Upper lobe of right lung (tissue), 1 donor: ENCODE results near the gene PSMD2. TPM values are rescaled to one million over a fixed set of nuclear protein-coding genes. Genes with fewer than 3 reads are reported as not detected.

ENCODE experiments used
- ATAC-seq: fragments of 200-7000 bp; cut with Tn5 transposase; one replicate; pipeline ENCODE4 v1.9.1; 2020; ENCODE audit warnings: mild to moderate bottlenecking, moderate library complexity
- DNase-seq: peaks from one replicate; pipeline ENCODE4 v3.0.0-alpha.2; 2020
- H3K27ac ChIP-seq: fragments of 200-600 bp; one replicate; pipeline ENCODE4 v1.8.0; 2022
- H3K27me3 ChIP-seq: fragments of 200-600 bp; one replicate; pipeline ENCODE4 v1.8.0; 2022; ENCODE audit warnings: mild to moderate bottlenecking
- H3K36me3 ChIP-seq: fragments of 200-600 bp; one replicate; pipeline ENCODE4 v1.8.0; 2022
- H3K4me1 ChIP-seq: fragments of 200-600 bp; one replicate; pipeline ENCODE4 v1.8.0; 2022
- H3K4me3 ChIP-seq: fragments of 200-600 bp; one replicate; pipeline ENCODE4 v1.8.0; 2022; ENCODE audit warnings: mild to moderate bottlenecking
- H3K9me3 ChIP-seq: fragments of 200-600 bp; one replicate; pipeline ENCODE4 v1.8.0; 2022
- CTCF ChIP-seq: fragments of 200-600 bp; IDR thresholded peaks from one replicate; pipeline ENCODE4 v1.8.0; 2022; ENCODE audit warnings: antibody characterized with exemption
- intact Hi-C: fragments of 100-400 bp; cut with DNase I; formaldehyde crosslinking; loops from one replicate; pipeline ENCODE4 v1.11.0; 2022
- total RNA-seq: library from RNA; stranded (reverse); fragmentation: NEBNext Ultra II Directional; extraction: Animal tissue kit (Norgen Biotek cat#: 25700); gene quantifications from one replicate; pipeline ENCODE4 v1.2.1, GENCODE V29; 2021
- donor health status: DM: no; HTN: yes; CAD: no; lungs with severe emphysema.

Gene PSMD2
- total RNA-seq, 1 donor from 2014 or later, result 152 TPM

GRCh38 chr3:184357248-184358123 lies 58.4 kb downstream of the PSMD2 start:
- H3K9me3 ChIP-seq, result no peaks in the 10 kb centered on the region
- no peak overlapping the region for H3K4me3 ChIP-seq
- no peaks in the 10 kb centered on the region for H3K36me3 ChIP-seq
- H3K27ac ChIP-seq, result no peak overlapping the region
- intact Hi-C loops, result no loop called here
- H3K4me1 ChIP-seq, result peaks cover 9% of the 10 kb centered on the region
- TF ChIP-seq CTCF, result no peak
- DNase-seq, result no peak
- no peaks in the 10 kb centered on the region for H3K27me3 ChIP-seq
- ATAC-seq, result no peak

DNA sequence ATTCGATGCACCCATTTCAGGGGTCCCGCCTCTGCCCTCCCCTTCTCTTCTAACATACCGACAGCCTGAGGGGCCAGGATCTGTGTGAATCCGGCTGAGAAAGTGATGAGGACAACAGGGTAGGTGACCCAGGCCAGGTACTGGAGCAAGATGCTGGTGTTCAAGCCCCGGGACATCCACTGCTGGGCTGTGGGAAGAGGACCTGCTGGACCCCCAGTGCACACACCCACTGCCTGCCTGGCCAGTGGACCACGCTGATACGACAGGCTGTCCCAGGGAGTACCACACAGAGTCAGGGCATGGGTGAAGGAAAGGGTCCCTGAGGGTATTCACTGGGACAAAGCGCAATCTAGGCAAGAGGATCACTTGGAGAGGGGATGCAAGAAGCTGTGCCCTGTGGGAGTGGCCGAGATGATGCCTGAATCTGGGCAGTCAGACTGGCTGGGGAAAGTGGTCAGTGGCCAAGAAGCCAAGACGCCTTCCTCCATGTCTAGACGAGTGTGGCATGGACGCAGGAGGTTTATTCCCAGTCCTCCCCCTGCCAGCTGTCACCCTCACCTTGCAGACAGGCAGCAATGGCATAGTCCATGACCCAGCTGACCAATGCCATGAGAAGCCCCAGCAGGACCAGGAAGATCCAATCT lies 59.2 kb downstream of the PSMD2 start:
- DNase-seq, result no peak
- TF ChIP-seq CTCF, result no peak
- no peak for ATAC-seq

More for the DNA sequence above, 59.2 kb downstream of the PSMD2 start:
- no peak overlapping the region for H3K4me3 ChIP-seq
- no peaks in the 10 kb centered on the region for H3K9me3 ChIP-seq
- H3K36me3 ChIP-seq, result no peaks in the 10 kb centered on the region
- peaks cover 9% of the 10 kb centered on the region for H3K4me1 ChIP-seq
- no peaks in the 10 kb centered on the region for H3K27me3 ChIP-seq
- no peak overlapping the region for H3K27ac ChIP-seq
- intact Hi-C loops, result no loop called here

Other genes starting within 250 kb of the PSMD2 start
- not detected for gene HTR3C, start 246.2 kb upstream of the PSMD2 start, total RNA-seq
- not detected for gene HTR3E, start 202.2 kb upstream of the PSMD2 start, total RNA-seq
- 37.6 TPM for gene EIF2B5, start 163.9 kb upstream of the PSMD2 start, total RNA-seq
- 54.1 TPM for gene DVL3, start 143.9 kb upstream of the PSMD2 start, total RNA-seq
- 245 TPM for gene AP2M1, start 124.4 kb upstream of the PSMD2 start, total RNA-seq
- gene ABCF3, start 113.0 kb upstream of the PSMD2 start, total RNA-seq, result 60.9 TPM
- gene VWA5B2, start 69.7 kb upstream of the PSMD2 start, total RNA-seq, result not detected
- gene ALG3, start 50.3 kb upstream of the PSMD2 start, total RNA-seq, result 33.8 TPM
- 2.7 TPM for gene EEF1AKMT4, start 49.6 kb upstream of the PSMD2 start, total RNA-seq
- gene CAMK2N2, start 37.7 kb upstream of the PSMD2 start, total RNA-seq, result not detected
- not detected for gene ECE2, start 23.2 kb upstream of the PSMD2 start, total RNA-seq
- gene EIF4G1, start 15.4 kb downstream of the PSMD2 start, total RNA-seq, result 295 TPM
- 19.0 TPM for gene FAM131A, start 38.4 kb downstream of the PSMD2 start, total RNA-seq
- 3.8 TPM for gene CLCN2, start 62.4 kb downstream of the PSMD2 start, total RNA-seq
- gene POLR2H, start 62.5 kb downstream of the PSMD2 start, total RNA-seq, result 63.2 TPM
- 0.20 TPM for gene THPO, start 79.0 kb downstream of the PSMD2 start, total RNA-seq
- 5.3 TPM for gene CHRD, start 80.8 kb downstream of the PSMD2 start, total RNA-seq